Tibial nerve (tissue), 4 donors: ENCODE measurements around the gene KIR2DL1. TPM values are rescaled to one million over a fixed set of nuclear protein-coding genes. Genes with fewer than 3 reads are reported as not detected.
A peak's percentile ranks its signal among the peaks of the same experiment; 100 is the strongest.
"Not testable (repeated sequence)": the region's sequence is repeated elsewhere in the genome, so short reads cannot be mapped to it uniquely, and the experiment has no call there.

Source experiments
- DNase-seq, 2 donors: peaks; one replicate each; pipeline ENCODE4 v3.0.0-alpha.2; 2019; ENCODE audit warnings: low spot score in 2 of 2
- H3K27ac ChIP-seq, 4 donors: fragments of 200-600 bp; sonication (generic) in 3 of 4; one replicate each; pipeline ENCODE4 v1.5.1; 2017 to 2019; ENCODE audit warnings: mild to moderate bottlenecking in 1 of 4
- H3K27me3 ChIP-seq, 2 donors: fragments of 200-600 bp; sonication (generic) in 1 of 2; one replicate each; pipeline versions ENCODE4 v1.5.1 to v1.6.0; 2017 to 2019
- H3K36me3 ChIP-seq, 3 donors: fragments of 200-600 bp; sonication (generic); one replicate each; pipeline ENCODE4 v1.5.1; 2018 to 2019
- H3K4me1 ChIP-seq, 4 donors: fragments of 200-600 bp; sonication (generic) in 3 of 4; one replicate each; pipeline ENCODE4 v1.5.1; 2017 to 2019
- H3K4me3 ChIP-seq, 4 donors: fragments of 200-600 bp; sonication (generic) in 3 of 4; one replicate each; pipeline ENCODE4 v1.5.1; 2017 to 2019; ENCODE audit warnings: mild to moderate bottlenecking in 1 of 4, moderate library complexity in 1 of 4
- H3K9me3 ChIP-seq, 4 donors: fragments of 200-600 bp; sonication (generic) in 3 of 4; one replicate each; pipeline ENCODE4 v1.5.1; 2017 to 2019
- EP300 ChIP-seq, 2 donors: sonication (generic); formaldehyde crosslinking; IDR thresholded peaks; one replicate each; pipeline ENCODE4 v1.6.1; 2017; ENCODE audit warnings: antibody characterized with exemption in 2 of 2, mild to moderate bottlenecking in 1 of 2
- POLR2A ChIP-seq, 2 donors: fragments of 450-650 bp; IDR thresholded peaks; one replicate each; pipeline ENCODE4 v1.6.1; 2017; ENCODE audit warnings: antibody characterized with exemption in 2 of 2, mild to moderate bottlenecking in 2 of 2, moderate library complexity in 2 of 2
- WGBS, 2 donors: methylation state at CpG; one replicate each; pipeline ENCODE4 v1.1.5; 2018; 5-methylcytosine and 5-hydroxymethylcytosine counted together
- total RNA-seq, 4 donors: library from RNA; depleted of rRNA; stranded (reverse); fragments of >200 nt; gene quantifications; one replicate each; pipeline ENCODE4 v1.1.0, GENCODE V29; 2016
- TF ChIP-seq, protein P1 (sequence below), 5 experiments: fragments of 200-600 bp in 3 of 5; fragments of 450-650 bp in 2 of 5; sonication (generic) in 3 of 5; IDR thresholded peaks; one replicate each; pipeline ENCODE4 v1.5.1; 2016 to 2019; ENCODE audit warnings: antibody characterized with exemption in 5 of 5, mild to moderate bottlenecking in 3 of 5, moderate library complexity in 2 of 5

The KIR2DL1 gene
- total RNA-seq, 4 donors from 2014 or later: not detected

DNA sequence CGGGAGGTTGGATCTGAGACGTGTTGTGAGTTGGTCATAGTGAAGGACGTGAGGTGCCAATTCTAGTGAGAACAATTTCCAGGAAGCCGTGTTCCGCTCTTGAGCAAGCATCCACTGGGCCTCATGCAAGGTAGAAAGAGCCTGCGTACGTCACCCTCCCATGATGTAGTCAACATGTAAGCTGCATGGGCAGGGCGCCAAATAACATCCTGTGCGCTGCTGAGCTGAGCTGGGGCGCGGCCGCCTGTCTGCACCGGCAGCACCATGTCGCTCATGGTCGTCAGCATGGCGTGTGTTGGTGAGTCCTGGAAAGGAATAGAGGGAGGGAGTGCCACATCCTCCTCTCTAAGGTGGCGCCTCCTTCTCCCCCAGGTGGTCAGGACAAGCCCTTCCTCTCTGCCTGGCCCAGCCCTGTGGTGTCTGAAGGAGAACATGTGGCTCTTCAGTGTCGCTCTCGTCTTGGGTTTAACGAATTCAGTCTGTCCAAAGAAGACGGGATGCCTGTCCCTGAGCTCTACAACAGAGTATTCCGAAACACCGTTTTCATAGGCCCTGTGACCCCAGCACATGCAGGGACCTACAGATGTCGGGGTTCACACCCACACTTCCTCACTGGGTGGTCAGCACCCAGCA lies 16.6 kb downstream of the KIR2DL1 start:
- not testable (repeated sequence) for H3K27me3 ChIP-seq, H3K27ac ChIP-seq, H3K9me3 ChIP-seq, DNase-seq, H3K4me3 ChIP-seq, H3K4me1 ChIP-seq, H3K36me3 ChIP-seq
- 87 to 90% methylated on average over 12 to 24 of the region's 24 CpGs for WGBS, 2 donors

DNA sequence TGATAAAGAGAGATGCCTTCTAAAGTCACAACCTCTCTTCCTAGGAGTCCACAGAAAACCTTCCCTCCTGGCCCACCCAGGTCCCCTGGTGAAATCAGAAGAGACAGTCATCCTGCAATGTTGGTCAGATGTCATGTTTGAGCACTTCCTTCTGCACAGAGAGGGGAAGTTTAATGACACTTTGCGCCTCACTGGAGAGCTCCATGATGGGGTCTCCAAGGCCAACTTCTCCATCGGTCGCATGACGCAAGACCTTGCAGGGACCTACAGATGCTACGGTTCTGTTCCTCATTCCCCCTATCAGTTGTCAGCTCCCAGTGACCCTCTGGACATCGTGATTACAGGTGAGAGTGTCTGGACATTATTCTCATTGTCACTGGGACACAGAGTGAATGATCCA lies 18.6 kb downstream of the KIR2DL1 start:
- H3K36me3 ChIP-seq, H3K9me3 ChIP-seq, H3K4me1 ChIP-seq, H3K4me3 ChIP-seq, DNase-seq, H3K27ac ChIP-seq, H3K27me3 ChIP-seq: not testable (repeated sequence)
- 76 to 78% methylated on average over 6 of the region's 6 CpGs for WGBS, 2 donors

DNA sequence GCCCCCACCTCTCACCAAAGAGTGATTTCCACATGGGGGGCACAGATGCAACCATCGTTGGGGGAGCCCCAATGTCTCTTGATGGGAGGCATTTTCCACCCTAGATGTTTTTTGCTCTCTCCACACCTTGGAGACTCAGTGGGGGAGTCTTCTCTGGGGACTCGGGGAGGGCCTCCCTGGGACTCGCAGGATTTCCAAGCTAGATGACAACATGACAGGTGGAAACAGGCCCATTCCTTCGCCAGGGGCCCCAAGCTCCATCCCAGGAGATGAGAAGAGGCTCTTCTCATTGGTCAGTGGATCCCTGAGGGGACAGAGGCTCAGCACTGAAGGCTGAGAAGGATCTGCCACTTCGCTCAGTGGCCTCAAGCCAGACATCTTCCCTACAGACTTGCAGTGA lies 21.1 kb downstream of the KIR2DL1 start:
- WGBS, 2 donors: 62 to 70% methylated on average over 5 of the region's 5 CpGs
- TF ChIP-seq, protein P1, sequence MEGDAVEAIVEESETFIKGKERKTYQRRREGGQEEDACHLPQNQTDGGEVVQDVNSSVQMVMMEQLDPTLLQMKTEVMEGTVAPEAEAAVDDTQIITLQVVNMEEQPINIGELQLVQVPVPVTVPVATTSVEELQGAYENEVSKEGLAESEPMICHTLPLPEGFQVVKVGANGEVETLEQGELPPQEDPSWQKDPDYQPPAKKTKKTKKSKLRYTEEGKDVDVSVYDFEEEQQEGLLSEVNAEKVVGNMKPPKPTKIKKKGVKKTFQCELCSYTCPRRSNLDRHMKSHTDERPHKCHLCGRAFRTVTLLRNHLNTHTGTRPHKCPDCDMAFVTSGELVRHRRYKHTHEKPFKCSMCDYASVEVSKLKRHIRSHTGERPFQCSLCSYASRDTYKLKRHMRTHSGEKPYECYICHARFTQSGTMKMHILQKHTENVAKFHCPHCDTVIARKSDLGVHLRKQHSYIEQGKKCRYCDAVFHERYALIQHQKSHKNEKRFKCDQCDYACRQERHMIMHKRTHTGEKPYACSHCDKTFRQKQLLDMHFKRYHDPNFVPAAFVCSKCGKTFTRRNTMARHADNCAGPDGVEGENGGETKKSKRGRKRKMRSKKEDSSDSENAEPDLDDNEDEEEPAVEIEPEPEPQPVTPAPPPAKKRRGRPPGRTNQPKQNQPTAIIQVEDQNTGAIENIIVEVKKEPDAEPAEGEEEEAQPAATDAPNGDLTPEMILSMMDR (IDR thresholded peaks at IDR 0.05): no peak
- TF ChIP-seq EP300 (IDR thresholded peaks at IDR 0.05) (no peak), POLR2A (IDR thresholded peaks at IDR 0.05) (no peak)
- H3K4me1 ChIP-seq: no peaks in the 10 kb centered on the region
- no peak overlapping the region for H3K27ac ChIP-seq
- H3K36me3 ChIP-seq: no peaks in the 10 kb centered on the region
- H3K27me3 ChIP-seq: no peaks in the 10 kb centered on the region
- DNase-seq: no peak
- no peak overlapping the region for H3K4me3 ChIP-seq
- peaks cover 0 to 5% (median 0%) of the 10 kb centered on the region in 4 donors for H3K9me3 ChIP-seq

DNA sequence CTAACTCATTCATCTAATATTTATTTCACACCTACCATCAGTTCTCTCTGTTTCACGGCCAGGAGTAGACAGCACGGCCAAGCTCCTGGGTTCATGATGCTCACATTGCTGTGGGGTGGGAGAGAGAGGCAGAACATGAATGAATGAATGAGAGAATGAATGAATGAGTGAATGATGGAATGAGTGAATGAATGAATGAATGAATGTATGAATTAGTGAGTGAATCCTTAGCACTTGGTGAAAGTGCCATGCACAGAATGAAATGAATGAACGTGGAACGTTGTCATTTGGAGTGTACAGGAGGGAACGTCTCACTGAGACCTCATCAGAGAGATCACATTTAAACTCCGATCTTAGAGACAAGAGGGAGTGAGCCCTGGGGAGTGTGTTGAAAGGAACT lies 21.9 kb downstream of the KIR2DL1 start:
- H3K9me3 ChIP-seq: peaks cover 0 to 5% (median 0%) of the 10 kb centered on the region in 4 donors
- DNase-seq: no peak
- no peaks in the 10 kb centered on the region for H3K4me1 ChIP-seq
- no peaks in the 10 kb centered on the region for H3K36me3 ChIP-seq
- no peak overlapping the region for H3K27ac ChIP-seq
- no peak overlapping the region for H3K4me3 ChIP-seq
- TF ChIP-seq EP300 (IDR thresholded peaks at IDR 0.05) (no peak), POLR2A (IDR thresholded peaks at IDR 0.05) (no peak)
- TF ChIP-seq, protein P1 (IDR thresholded peaks at IDR 0.05): no peak
- no peaks in the 10 kb centered on the region for H3K27me3 ChIP-seq
- WGBS, 2 donors: 75 to 87% methylated on average over 6 of the region's 6 CpGs

DNA sequence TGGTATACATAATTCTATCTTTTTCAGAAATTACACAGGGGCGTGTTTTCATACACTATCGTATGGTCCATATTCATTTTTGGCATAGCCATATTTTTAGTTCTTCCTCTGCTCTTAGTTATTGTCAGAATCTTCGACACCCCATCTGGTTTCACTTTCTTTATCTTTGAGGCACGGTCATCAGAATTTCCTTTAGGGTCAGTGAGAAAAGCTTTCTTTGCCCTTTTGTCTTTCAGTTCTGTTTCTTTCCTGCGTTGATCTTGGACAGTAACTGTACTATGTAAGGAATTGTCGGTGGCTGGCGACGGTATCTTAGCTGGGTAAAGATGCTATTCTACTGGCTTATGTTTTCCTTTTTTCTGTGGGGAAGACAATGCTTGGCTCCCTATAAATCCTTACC lies 23.2 kb downstream of the KIR2DL1 start:
- TF ChIP-seq EP300 (IDR thresholded peaks at IDR 0.05): no peak
- TF ChIP-seq, protein P1 (IDR thresholded peaks at IDR 0.05): no peak
- TF ChIP-seq POLR2A (IDR thresholded peaks at IDR 0.05): no peak
- Histone ChIP-seq H3K4me3 (peak overlapping the region in 2 of 4 donors; percentile 10 to 26), H3K36me3 (no peaks in the 10 kb centered on the region), H3K27me3 (no peaks in the 10 kb centered on the region), H3K27ac (no peak overlapping the region), H3K4me1 (no peaks in the 10 kb centered on the region), H3K9me3 (no peaks in the 10 kb centered on the region)
- no peak for DNase-seq
- 61 to 63% methylated on average over 8 of the region's 8 CpGs for WGBS, 2 donors

DNA sequence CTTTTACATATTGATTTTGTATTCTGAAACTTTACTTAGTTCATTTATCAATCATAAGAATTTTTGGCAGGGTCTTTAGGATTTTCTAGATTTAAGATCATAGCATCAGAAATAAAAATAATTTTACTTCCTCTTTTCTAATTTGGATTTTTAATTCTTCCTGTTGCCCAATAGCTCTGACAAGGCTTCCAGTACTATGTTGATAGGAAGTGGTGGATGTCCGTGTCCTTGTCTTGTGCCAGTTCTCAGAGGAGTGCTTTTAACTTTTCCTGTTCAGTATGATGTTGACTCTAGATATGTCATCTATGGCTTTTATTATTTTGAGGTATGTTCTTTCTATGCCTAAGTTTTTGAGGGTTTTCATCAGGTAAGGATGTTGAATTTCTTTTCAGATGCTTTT lies 26.2 kb downstream of the KIR2DL1 start:
- TF ChIP-seq POLR2A (IDR thresholded peaks at IDR 0.05) (no peak), EP300 (IDR thresholded peaks at IDR 0.05) (peak in 1 of 2 donors; percentile 38)
- TF ChIP-seq, protein P1 (IDR thresholded peaks at IDR 0.05): no peak
- Histone ChIP-seq H3K4me3 (no peak overlapping the region), H3K27me3 (no peaks in the 10 kb centered on the region), H3K4me1 (no peaks in the 10 kb centered on the region), H3K9me3 (no peaks in the 10 kb centered on the region), H3K36me3 (no peaks in the 10 kb centered on the region), H3K27ac (no peak overlapping the region)
- DNase-seq: no peak
- WGBS, 2 donors: 56 to 71% methylated on average over 1 of the region's 1 CpG
